Measurements from ENCODE around the gene CTSS. TPM values are rescaled to one million over a fixed set of nuclear protein-coding genes. Genes with fewer than 3 reads are reported as not detected.

Gene CTSS
- total and polyA plus RNA-seq, 2 donors (not counting 1 experiment from before 2014, with no cell fraction given): 2.6 to 2.8 TPM

- TF ChIP-seq CTCF (conservative IDR thresholded peaks at IDR 0.05 in 1 of 2, IDR thresholded peaks at IDR 0.05 in 1 of 2; ENCODE audit: low read depth in 1 of 2, low read length in 2 of 2) (no peak), EZH2 (IDR thresholded peaks at IDR 0.05; ENCODE audit: low read length, missing control alignments) (no peak)
- Histone ChIP-seq H4K20me1 (ENCODE audit: control insufficient read depth, extremely low read depth, insufficient read depth, low read length) (no peaks in the 10 kb centered on the region), H3K4me2 (ENCODE audit: extremely low read depth, insufficient read depth, low read length) (no peak overlapping the region)
Observed at GRCh38 chr1:150730130-150730721, 35.4 kb downstream of the CTSS start.

DNA sequence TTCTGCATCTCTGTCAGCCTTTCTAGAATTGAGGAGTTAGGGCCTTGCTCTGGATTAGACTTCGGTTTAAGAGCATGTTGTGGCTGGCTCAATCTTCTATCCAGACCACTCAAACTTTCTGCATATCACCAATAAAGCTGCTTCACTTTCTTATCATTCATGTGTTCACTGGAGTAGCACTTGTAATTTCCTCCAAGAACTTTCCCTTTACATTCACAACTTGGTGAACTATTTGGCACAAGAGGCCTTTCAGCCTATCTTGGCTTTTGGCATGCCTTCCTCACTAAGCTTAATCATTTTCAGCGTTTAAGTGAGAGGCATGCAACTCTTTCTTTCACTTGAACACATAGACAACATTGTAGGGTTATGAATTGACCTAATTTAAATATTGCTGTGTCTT is 41.2 kb downstream of the CTSS start:
- Histone ChIP-seq H3K4me2 (ENCODE audit: extremely low read depth, insufficient read depth, low read length) (no peak overlapping the region), H3K4me3 (replicated peaks in 1 of 4; ENCODE audit: control extremely low read depth in 1 of 4, insufficient read depth in 1 of 4, low read depth in 3 of 4, low read length in 4 of 4) (no peak overlapping the region), H4K20me1 (ENCODE audit: control insufficient read depth, extremely low read depth, insufficient read depth, low read length) (no peaks in the 10 kb centered on the region), H3K36me3 (ENCODE audit: control insufficient read depth, insufficient read depth, low read length) (no peaks in the 10 kb centered on the region), H3K9ac (ENCODE audit: insufficient read depth, low read length) (no peak overlapping the region), H3K9me3 (ENCODE audit: control insufficient read depth, insufficient read depth, low read depth, low read length) (no peaks in the 10 kb centered on the region), H2AFZ (ENCODE audit: low read length) (no peak overlapping the region), H3K27ac (ENCODE audit: insufficient read depth, low read length) (no peak overlapping the region), H3K4me1 (ENCODE audit: control insufficient read depth, extremely low read depth, insufficient read depth, low read length) (no peaks in the 10 kb centered on the region), H3K79me2 (ENCODE audit: control insufficient read depth, insufficient read depth, low read length) (no peaks in the 10 kb centered on the region), H3K27me3 (ENCODE audit: control insufficient read depth, insufficient read depth, low read length) (no peaks in the 10 kb centered on the region)
- no peak for DNase-seq (ENCODE audit: low read depth in 2 of 2)
- TF ChIP-seq CTCF (conservative IDR thresholded peaks at IDR 0.05 in 1 of 2, IDR thresholded peaks at IDR 0.05 in 1 of 2; ENCODE audit: low read depth in 1 of 2, low read length in 2 of 2) (no peak), EZH2 (IDR thresholded peaks at IDR 0.05; ENCODE audit: low read length, missing control alignments) (no peak)

More at GRCh38 chr1:150730130-150730721, 35.4 kb downstream of the CTSS start:
- Histone ChIP-seq H3K27me3 (ENCODE audit: control insufficient read depth, insufficient read depth, low read length) (no peaks in the 10 kb centered on the region), H3K79me2 (ENCODE audit: control insufficient read depth, insufficient read depth, low read length) (no peaks in the 10 kb centered on the region), H3K4me1 (ENCODE audit: control insufficient read depth, extremely low read depth, insufficient read depth, low read length) (no peaks in the 10 kb centered on the region), H2AFZ (ENCODE audit: low read length) (no peak overlapping the region), H3K4me3 (replicated peaks in 1 of 4; ENCODE audit: control extremely low read depth in 1 of 4, insufficient read depth in 1 of 4, low read depth in 3 of 4, low read length in 4 of 4) (no peak overlapping the region), H3K9me3 (ENCODE audit: control insufficient read depth, insufficient read depth, low read depth, low read length) (no peaks in the 10 kb centered on the region), H3K9ac (ENCODE audit: insufficient read depth, low read length) (no peak overlapping the region), H3K27ac (ENCODE audit: insufficient read depth, low read length) (no peak overlapping the region), H3K36me3 (ENCODE audit: control insufficient read depth, insufficient read depth, low read length) (no peaks in the 10 kb centered on the region)
- no peak for DNase-seq (ENCODE audit: low read depth in 2 of 2)

DNA sequence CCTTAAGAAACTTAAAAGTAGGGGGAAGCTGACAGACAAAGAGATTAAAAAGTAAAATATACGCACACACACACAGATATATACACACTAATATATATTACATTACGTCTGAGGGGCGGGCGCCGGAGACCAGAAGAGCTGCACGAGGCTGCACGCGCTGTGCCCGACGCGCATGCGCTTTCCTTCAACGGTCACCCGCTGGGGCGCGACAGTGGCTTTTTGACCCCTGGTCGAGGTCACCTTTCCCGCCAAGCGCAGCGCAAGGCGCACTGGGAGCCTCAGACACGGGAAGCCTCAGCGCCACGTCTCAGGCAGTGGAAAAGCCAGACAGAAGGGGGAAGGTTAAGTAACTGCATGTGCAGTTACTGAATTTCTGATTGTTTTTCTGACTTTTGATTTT is 44.9 kb downstream of the CTSS start, which contains the start of gene HORMAD1:
TSS of gene HORMAD1 (minus strand) at position 193 of the 400 bp plus-strand sequence. CDS start 1,390 bp downstream, outside the sequence.
- Histone ChIP-seq H3K9me3 (ENCODE audit: control insufficient read depth, insufficient read depth, low read depth, low read length) (no peaks in the 10 kb centered on the region), H3K27ac (ENCODE audit: insufficient read depth, low read length) (no peak within 1 kb of the TSS), H4K20me1 (ENCODE audit: control insufficient read depth, extremely low read depth, insufficient read depth, low read length) (no peaks in the 10 kb centered on the region), H3K4me3 (replicated peaks in 1 of 4; ENCODE audit: control extremely low read depth in 1 of 4, insufficient read depth in 1 of 4, low read depth in 3 of 4, low read length in 4 of 4) (no peak within 1 kb of the TSS), H3K27me3 (ENCODE audit: control insufficient read depth, insufficient read depth, low read length) (no peaks in the 10 kb centered on the region), H2AFZ (ENCODE audit: low read length) (no peak within 1 kb of the TSS), H3K4me2 (ENCODE audit: extremely low read depth, insufficient read depth, low read length) (no peak within 1 kb of the TSS), H3K79me2 (ENCODE audit: control insufficient read depth, insufficient read depth, low read length) (no peaks in the 10 kb centered on the region), H3K9ac (ENCODE audit: insufficient read depth, low read length) (no peak within 1 kb of the TSS), H3K4me1 (ENCODE audit: control insufficient read depth, extremely low read depth, insufficient read depth, low read length) (no peaks in the 10 kb centered on the region), H3K36me3 (ENCODE audit: control insufficient read depth, insufficient read depth, low read length) (no peaks in the 10 kb centered on the region)
- no peak for DNase-seq (ENCODE audit: low read depth in 2 of 2)
- TF ChIP-seq EZH2 (IDR thresholded peaks at IDR 0.05; ENCODE audit: low read length, missing control alignments) (no peak), CTCF (conservative IDR thresholded peaks at IDR 0.05 in 1 of 2, IDR thresholded peaks at IDR 0.05 in 1 of 2; ENCODE audit: low read depth in 1 of 2, low read length in 2 of 2) (no peak)

All from fibroblast of lung (primary cell).